ENCODE results near the gene ZNF254.
"Not testable (repeated sequence)": the region's sequence is repeated elsewhere in the genome, so short reads cannot be mapped to it uniquely, and the experiment has no call there.

ZNF254 gene

GRCh38 chr19:24086974-24087595 lies at the start of gene ZNF254:
Gene ZNF254, plus strand, starts transcription at chr19:24087187. Its CDS starts 121 bp downstream, at chr19:24087308.
- peak; percentile 18 to 90 (median 84) for DNase-seq

GRCh38 chr19:24040621-24041020 lies 46.4 kb upstream of the ZNF254 start:
- no peak for DNase-seq

GRCh38 chr19:24041326-24041725 lies 45.7 kb upstream of the ZNF254 start:
- DNase-seq = not testable (repeated sequence)

GRCh38 chr19:24046550-24046949 lies 40.4 kb upstream of the ZNF254 start:
- DNase-seq = no peak

GRCh38 chr19:24048261-24048660 lies 38.7 kb upstream of the ZNF254 start:
- no peak for DNase-seq

GRCh38 chr19:24049537-24049936 lies 37.5 kb upstream of the ZNF254 start:
- DNase-seq = no peak

DNA sequence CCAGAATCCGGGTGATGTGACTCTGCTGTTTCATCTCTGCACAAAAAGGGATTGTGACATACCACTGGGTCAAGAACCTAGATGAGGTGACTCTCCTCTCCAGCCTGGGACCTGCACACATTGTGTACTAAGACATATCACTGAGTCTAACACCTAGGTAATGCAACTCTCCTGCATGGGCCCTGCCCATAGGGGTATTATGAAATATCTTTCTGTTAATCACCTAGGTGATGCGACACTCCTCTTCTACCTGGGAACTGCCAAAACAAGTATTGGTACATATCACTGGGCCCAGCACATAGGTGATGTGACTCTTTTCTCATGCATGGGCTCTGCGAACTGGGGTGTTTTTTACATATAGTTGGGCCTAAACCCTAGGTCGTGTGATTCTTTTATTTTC lies 35.5 kb upstream of the ZNF254 start:
- no peak for DNase-seq

DNA sequence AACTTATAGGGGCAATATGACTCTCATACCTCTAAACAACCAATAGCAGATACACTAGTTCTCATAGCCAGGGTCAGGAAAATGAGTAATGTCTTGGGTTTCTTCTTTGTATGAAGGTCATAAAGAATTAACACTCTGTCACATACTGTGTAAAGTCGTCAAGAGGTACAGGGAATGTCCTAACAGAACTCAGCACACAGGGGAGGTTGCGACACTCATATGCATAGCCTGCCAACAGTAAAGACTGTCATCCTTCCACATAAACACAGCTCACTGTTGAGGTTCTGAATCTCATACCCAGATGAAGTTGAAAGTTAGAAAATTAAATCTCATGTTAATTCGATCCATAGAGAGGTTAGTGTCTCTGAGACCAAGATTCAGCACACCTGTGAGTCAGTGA lies 34.2 kb upstream of the ZNF254 start:
- DNase-seq = no peak

GRCh38 chr19:24053601-24054000 lies 33.4 kb upstream of the ZNF254 start:
- no peak for DNase-seq

DNA sequence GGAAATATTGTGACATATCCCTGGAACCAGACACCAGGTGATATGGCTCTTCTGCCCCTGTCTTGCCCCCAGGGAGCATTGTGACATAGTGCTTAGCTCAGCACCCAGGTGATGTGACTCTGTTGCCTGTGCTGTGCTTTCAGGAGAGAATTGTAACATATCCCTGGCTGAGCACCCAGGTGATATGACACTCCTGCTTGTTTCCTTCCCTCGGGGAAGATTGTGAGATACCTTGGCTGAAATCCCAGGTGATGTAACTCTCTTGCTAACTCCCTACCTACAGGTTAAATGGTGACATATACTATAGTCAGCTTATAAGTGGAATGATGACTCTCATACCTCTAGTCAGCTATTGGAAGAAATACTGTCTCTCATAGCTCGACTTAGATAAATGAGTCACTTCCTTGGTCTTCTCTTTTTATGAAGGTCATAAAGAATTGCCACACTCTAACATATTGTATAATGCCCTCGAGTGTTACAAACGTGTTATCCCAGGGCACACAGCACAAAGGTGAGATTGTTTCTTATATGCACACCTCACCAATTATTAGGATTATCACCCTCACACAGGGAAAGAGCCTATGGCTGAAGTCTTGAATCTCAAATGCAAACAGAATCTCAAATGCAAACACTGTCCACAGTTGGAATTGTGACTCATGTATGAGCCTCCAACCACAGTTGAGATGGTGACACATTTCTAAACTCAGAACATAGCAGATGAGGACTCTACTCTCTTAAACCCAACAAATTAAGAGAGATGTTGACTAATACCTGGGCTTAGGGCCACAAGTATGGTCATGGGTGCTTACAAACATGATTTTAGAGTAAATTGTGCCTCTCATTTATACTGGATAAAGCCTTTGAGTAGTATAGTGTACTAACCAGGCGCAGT lies 32.7 kb upstream of the ZNF254 start:
- no peak for DNase-seq

DNA sequence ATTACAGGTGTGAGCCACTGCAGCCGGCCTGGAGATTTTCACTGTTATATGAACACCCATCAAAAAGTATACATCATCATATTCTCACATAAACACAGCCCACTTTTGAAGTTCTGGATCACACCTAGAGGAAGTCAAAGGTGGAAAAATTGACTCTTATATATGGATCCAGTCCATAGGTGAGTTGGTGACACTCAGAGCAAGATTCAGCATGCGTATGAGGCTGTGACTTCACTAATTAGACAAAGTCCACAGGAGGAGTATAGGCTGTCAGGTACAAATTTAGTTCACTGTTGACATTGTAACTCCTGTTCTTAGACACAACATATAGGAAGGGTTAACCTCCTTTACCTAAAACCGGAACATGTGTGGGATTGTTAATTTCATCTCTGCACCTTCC lies 31.4 kb upstream of the ZNF254 start:
- DNase-seq = no peak

- DNase-seq = no peak
These were observed 29.8 kb upstream of the ZNF254 start for GRCh38 chr19:24057144-24057543.

DNA sequence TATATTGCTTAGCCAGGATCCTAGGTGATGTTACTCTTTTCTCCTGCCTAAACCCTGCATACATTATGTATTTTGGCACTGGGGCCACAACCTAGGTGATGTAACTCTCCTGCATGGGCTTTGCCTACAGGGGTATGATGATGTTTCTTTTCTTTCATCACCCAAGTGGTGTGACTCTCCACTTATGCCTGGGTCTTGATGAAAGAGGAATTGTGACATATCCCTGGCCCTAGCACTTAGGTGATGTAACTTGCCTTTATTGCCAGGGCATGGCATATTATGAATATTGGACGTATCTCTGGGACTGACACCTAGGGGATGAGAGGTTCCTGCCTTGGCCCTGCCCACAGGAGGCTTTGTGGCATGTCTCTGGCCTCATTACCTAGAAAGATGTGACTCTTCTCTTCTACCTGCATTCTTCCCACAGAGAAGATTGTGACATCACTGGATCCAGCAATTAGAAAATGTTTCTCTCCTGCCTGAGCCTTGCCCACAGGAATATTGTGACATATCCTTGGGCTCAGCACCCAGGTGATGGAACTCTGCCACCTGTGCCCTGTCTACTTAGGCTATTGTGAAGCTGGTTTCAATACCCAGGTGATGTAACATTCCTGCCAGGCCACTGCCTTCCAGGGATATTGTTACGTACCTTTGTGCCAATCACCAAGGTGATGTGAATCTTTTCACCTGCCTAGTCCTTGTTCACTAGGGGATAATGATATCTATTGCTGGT lies 27.3 kb upstream of the ZNF254 start:
- no peak for DNase-seq

GRCh38 chr19:24060687-24061356 lies 26.2 kb upstream of the ZNF254 start:
- no peak for DNase-seq

DNA sequence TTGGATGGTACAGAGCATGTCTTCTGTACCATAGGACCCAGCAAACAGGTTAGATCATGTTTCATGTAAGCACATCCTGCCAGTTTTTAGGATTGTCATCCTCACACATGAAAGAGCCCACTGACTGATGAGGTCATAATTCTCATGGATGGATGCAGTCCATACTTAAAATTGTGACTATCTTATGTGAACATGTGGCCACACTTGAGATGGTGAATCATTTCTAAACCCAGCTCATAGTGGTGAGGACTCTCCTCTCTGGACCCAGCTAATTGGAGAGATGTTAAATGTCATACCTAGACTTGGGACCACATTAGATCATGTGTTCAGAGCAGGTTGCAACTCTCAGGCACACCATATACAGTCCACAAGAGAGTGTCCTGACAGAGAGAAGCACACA lies 24.8 kb upstream of the ZNF254 start:
- DNase-seq = no peak

DNA sequence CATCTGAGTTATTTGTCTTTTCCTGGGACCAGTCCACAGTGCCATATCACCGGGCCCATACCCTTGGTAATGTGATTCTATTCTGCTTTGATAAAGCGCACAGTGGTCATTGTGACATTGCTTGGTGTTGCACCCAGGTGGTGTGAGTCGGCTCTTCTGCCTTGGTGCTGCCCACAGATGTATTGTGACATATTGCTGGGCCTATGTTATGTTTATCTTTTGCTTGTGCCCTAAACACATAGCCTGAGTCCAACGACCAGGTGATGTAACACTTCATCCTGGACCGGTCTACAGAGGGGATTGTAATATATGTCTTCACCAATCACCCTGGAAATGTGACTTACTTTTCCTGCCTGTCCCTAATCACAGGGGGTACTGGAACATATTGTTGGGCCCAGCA lies 23.7 kb upstream of the ZNF254 start:
- DNase-seq = no peak

GRCh38 chr19:24064175-24064574 lies 22.8 kb upstream of the ZNF254 start:
- DNase-seq = no peak

- no peak for DNase-seq
These were observed 21.7 kb upstream of the ZNF254 start for GRCh38 chr19:24065243-24065642.

DNA sequence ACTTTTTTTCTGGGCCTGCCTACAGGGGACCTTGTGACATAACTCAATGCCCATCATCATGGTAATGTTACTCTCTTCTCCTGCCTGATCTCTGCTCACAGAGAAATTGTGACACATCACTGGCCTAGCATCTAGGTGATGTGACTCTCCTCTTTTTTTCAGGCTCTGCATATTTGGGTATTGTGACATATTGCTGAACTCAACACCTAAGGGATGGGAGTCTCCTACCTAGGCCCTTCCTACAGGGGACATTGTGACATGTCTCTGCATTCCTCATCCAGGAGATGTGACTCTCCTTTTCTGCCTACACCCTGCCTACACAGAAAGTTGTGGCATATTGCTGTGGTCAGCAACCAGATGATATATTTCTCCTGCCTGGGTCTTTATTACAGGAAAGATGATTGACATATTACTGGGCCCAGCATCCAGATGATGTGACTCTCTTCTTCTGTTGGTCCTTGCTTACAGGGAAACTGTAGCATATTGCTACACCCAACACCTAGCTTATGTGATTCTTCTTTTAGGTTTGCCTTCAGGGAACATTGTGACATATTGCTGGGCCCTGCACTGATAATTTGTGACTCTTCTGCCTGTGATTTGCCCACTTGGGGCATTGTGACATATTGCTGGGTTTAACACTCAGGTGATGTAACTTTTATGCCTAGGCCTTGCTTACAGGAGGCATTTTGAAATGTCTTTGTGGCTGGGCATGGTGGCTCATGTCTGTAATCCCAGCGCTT lies 21.0 kb upstream of the ZNF254 start:
- no peak for DNase-seq

DNA sequence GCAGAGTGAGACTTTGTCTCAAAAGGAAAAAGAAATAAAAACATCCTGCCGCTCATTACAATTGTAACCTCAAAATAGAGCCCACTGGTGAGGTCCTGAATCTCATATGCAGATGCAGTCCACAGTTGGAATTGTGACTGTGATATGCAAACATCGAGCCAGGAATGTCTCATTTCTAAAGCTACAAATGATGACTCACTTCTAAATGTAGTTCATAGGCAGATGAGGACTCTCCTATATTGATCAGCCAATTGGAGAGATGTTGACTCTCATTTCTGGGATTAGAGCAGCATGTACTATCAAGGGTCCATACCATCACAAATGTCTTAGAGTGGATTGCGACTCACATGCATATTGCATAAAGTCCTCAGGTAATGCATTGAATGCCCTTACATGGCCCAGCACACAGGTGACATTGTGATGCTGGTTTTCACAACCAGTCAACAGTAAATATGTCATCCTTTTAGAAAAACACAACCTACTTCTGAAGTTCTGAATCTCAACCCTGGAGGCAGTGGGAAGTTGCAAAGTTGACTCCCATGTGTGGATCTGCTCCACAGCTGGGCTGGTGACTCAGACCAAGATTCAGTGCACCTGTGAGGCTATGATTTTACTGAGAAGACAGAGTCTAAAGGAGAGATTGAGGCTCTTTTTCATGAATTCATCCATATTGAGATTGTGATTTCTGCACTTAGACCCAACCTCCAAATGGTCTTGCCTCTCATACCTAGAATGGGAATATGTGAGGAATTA lies 16.9 kb upstream of the ZNF254 start:
- no peak for DNase-seq

DNA sequence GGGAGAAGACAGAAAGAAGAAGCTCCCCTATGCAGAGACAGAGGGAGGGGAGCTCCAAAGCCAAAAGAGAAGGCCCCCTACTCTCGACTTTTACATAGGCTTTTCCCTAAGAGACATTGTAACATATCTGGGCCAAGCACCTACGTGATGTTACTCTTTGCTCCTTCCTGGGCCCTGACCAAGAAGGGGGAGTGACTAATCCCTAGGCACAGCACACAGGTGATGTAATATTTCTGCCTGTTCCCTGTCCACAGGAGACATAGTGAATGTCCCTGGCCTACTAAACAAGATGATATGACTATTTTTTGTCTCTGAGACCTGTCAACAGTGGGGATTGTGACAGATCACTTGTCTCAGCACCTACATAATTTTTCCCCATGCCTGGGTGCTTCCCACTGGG lies 15.9 kb upstream of the ZNF254 start:
- DNase-seq = no peak

Measured in C1 segment of cervical spinal cord (tissue), 14 donors.